NCI-H2196 treated with DMSO at 0.1 percent for 48 hours (cell line): Measurements from ENCODE around the gene MSMB.
"Not testable (repeated sequence)": the region's sequence is repeated elsewhere in the genome, so short reads cannot be mapped to it uniquely, and the experiment has no call there.

Experiments used
- DNase-seq: peaks from one replicate; lab custom pipeline; 2025; ENCODE audit not compliant: unreplicated experiment; lab: John Stamatoyannopoulos, UW

The MSMB gene

DNA sequence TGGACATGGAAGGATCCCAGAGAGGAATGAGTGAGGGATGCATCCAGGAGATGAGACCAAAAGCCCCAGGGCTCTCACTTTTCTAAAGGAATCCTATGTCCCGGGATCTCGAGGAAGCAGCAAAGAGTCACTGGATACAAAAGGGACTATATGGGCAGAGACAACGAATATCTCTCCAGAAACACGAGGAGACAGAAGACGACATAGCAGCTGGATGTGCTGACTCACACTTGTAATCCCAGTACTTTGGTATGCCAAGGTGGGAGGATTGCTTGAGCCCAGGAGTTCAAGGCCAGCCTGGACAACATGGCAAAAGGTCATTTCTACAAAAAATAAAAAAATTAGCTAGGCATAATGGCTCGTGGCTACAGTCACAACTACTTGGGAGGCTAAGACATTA is 24.7 kb upstream of the MSMB start:
- DNase-seq = no peak

DNA sequence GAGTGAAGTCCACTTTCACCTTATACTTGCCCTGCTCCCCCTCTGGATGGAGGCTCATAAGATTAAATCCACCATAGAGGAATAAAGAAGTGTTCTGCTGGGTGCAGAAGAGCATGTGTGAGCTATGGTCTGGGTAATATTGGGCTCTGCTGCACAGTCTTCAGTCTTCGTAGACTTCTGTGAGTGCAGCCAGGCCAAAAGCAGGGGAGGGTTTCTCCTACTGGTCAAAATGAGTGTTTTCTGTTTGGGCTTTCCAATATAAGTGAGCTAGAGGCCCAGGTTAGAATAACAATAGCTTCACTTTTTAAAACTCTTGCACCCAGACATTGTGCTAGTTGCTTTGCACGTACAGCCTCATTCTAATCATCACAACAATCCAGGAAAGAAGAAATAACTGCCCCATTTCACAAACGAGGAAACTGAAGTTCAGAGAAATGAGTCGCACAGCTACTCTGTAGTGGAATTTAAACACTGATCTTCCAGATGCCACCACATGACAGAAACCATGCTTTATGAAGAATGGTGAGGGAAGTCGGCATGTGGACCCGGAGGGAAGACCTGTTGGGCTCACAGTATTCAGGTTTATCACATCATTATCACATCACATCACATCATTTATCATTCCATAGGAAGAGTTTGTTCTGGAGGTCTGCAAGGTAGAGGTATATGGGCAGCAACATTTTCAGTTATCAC is 23.8 kb upstream of the MSMB start:
- no peak for DNase-seq

- no peak for DNase-seq
Observed at GRCh38 chr10:46068905-46069304, 22.8 kb upstream of the MSMB start.

- DNase-seq = no peak
Observed at GRCh38 chr10:46068117-46068516, 22.0 kb upstream of the MSMB start.

DNA sequence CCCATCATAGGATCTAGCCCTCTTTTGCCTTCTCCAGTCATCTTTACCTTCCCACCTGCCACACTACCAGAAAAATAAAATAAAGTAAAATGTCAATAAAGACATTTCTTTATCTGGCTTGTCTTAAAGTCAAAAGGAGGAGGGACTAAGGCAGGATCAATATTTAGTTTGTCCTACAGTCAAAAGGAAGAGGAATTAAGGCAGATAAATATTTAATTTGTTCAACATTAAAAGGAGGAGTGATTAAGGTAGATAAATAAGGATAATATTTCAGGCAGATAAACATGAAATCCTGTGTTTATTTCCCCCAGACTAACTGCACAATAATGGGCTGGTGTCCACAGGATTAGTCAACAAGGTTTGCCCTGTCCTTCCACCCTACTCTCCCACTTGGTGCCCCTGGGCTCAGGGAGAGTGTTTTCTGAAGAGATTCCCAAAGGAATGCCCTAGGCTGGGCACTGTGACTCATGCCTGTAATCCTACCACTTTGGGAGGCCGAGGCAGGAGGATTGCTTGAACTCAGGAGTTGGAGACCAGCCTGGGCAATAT is 18.3 kb upstream of the MSMB start:
- DNase-seq = no peak

GRCh38 chr10:46062723-46063428 is 16.8 kb upstream of the MSMB start:
- DNase-seq = no peak

- DNase-seq = no peak
Observed at GRCh38 chr10:46060706-46061105, 14.6 kb upstream of the MSMB start.

DNA sequence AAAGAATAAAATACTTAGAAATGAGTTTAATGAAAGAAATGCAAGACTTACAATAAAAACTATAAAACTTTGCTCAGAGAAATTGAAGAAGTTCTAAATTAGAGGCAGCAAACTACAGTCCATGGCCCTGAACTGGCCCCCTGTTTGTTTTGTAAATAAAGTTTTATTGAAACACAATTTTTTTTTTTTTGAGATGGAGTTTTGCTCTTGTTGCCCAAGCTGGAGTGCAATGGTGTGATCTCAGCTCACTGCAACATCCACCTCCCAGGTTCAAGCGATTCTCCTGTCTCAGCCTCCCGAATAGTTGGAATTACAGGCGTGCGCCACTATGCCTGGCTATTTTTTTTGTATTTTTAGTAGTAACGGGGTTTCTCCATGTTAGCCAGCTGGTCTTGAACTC is 11.9 kb upstream of the MSMB start:
- not testable (repeated sequence) for DNase-seq

- no peak for DNase-seq
Observed at GRCh38 chr10:46057038-46057437, 11.0 kb upstream of the MSMB start.

- DNase-seq = no peak
Observed at GRCh38 chr10:46055771-46056170, 9.7 kb upstream of the MSMB start.

GRCh38 chr10:46053534-46054434 is 7.7 kb upstream of the MSMB start:
- DNase-seq = no peak

DNA sequence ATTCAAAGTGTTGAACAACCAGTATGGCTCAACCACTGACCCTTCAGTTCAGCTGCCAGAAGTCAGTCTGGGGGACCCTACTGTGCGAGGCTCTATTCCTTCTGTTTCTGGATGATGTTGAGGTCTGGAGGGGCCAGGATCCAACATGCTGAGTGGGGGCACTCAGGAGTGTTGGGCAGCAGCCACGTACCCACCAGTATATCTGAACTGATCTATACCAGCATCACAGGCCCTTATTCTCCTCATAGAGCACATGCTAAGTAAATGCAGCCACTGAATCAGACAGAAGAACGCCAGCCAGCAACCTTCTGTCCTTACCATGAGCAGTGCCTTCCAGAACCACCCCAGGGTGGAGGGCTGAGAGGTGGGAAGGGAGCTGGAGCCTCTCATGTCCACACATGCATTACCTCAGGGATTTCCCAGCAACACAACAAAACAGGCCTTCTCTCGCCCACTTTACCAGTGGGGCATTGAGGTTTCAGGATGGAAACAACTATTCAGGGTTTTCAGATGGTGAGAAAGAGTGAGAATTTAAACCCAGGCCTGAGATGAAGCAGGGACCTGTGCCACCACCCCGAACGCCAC is 6.8 kb upstream of the MSMB start:
- DNase-seq = no peak

DNA sequence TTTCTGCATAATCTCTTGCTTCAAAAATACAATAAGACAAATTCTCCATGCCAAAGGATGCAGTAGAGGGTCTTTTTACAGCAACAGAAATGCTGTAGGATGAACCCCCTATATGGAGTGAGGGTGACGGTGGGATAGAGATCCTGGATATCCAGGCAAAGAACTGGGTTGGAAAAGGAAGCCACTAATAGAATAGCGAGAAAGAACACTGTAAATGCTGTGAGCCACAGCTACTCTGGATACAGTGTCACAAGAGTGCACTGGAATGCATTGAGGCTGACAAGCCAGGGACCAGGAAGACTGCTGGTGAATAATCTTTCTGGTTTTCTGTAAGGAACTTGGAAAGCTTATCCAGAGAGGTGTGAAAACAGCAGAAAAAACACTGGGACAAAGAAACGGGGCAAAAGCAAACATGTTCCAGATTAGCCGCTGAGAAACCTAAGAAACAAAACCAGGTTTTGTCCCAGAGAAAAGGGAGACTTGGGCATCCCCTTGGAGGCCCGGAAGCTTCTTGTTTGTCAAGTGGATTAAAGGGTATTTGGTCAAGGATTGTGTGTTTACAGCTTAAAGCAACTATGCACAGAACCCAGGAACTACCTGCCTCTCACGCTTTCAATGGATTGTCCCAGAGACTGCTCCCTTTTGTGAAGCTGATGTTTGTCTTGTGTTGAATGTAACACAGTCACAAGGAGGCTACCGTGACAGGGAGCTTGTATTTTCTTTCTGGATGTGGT is 6.2 kb upstream of the MSMB start:
- DNase-seq = no peak

- DNase-seq = no peak
Observed at GRCh38 chr10:46050941-46051623, 5.0 kb upstream of the MSMB start.

GRCh38 chr10:46049497-46049831 is 3.4 kb upstream of the MSMB start:
- DNase-seq = not testable (repeated sequence)

DNA sequence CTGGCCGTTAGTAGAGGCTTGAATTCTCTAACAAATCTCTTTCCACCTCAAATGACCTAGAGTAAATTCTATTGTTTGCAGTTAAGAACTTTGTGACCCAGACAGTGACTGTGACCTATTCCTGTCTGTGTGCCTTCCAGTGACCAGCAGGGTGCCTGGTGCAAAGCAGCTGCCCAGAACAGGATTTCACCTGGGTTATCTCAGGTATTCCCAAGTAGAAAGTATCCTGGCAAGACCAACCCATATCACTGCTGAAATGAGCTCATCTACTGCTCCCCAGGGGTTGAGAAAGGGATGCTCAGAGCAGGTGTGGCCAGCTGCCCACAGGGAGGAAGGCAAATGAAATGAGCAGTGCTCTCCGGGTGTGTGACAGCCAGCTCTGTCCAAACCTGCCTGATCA is 2.1 kb upstream of the MSMB start:
- peak; percentile 12 for DNase-seq

DNA sequence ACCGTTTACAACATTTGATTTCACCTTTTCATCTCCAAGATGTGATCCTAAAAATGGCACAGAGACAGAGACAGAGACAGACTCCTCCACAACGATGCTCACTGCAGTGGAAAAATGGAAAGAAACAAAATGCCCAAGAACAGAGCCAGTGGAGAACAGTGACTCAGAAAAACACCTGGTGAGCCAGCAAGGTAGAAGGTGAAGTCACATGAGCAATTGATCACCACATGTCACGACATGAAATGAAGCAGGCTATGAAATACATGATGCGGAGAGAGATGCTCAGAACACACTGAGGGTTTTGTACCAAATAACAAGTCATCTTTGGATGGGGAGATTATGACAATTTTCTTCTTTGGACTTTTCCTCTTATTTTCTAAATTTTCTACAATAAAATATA is 3.5 kb downstream of the MSMB start:
- no peak for DNase-seq

DNA sequence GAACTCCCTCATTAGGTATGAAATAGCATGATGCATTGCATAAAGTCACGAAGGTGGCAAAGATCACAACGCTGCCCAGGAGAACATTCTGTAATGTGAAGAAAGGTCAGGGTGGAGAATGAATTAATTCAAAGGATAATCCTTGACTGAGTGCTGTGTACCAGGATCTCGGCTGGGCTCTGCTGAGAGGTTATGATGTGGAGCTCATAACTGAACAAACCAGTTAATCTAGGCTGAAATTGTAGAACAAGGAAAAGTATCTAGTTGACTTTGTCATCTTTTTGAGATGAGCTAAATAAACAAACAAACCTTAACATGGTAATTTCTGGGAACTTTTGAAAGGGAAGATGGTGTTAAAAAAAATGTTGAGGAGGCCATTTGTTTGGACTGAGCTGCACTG is 6.1 kb downstream of the MSMB start:
- no peak for DNase-seq

- no peak for DNase-seq
Observed at GRCh38 chr10:46037107-46037825, 8.8 kb downstream of the MSMB start.
